HCT116 (cell line): Measurements from ENCODE around the gene ANXA6. TPM values are rescaled to one million over a fixed set of nuclear protein-coding genes. Genes with fewer than 3 reads are reported as not detected.

Source experiments
- ATAC-seq: fragments of 200-7000 bp; cut with Tn5 transposase; 2 replicates; pipeline ENCODE4 v1.9.1; 2020; ENCODE audit warnings: mild to moderate bottlenecking, moderate library complexity
- BruUV-seq: library from RNA; stranded (reverse); fragments of 400-500 nt; replicated peaks from 2 replicates; lab custom pipeline; 2021; lab: Mats Ljungman, UMichigan
- CTCF ChIA-PET: fragments of 300-600 bp; sonication (Branson Sonifier 250); formaldehyde crosslinking; loops from one replicate; lab custom pipeline; 2021; ENCODE audit warnings: antibody characterized with exemption; lab: Charles Lee
- POLR2A ChIA-PET: fragments of 300-600, 350-600 bp; sonication (Branson Sonifier 250); formaldehyde crosslinking; loops from one replicate; lab custom pipeline; 2021; ENCODE audit warnings: antibody characterized with exemption; lab: Charles Lee
- RAD21 ChIA-PET, 2 experiments: fragments of 300-600 bp; sonication (Branson Sonifier 250); formaldehyde crosslinking; loops; one replicate each; lab custom pipeline; 2023; ENCODE audit warnings: low total read pairs in 2 of 2; ENCODE audit not compliant: uncharacterized antibody in 2 of 2, unreplicated experiment in 2 of 2, low non-redundant PET in 1 of 2; lab: Charles Lee
- DNase-seq: peaks from one replicate; pipeline ENCODE4 v3.0.0-alpha.2; 2010; ENCODE audit warnings: low read depth, low spot score
- H2AFZ ChIP-seq: fragments of 200-600 bp; shearing (Covaris generic), sonication (generic); 2 replicates; pipeline ENCODE4 v1.6.1; 2017; ENCODE audit warnings: low read depth, mixed run types, mixed read lengths, antibody characterized with exemption, low read length; ENCODE audit not compliant: poor library complexity, severe bottlenecking
- H3K27ac ChIP-seq: 2 replicates; pipeline ENCODE4 v1.5.1; 2012; ENCODE audit warnings: low read depth, low read length
- H3K27me3 ChIP-seq: fragments of 200-600 bp; sonication (generic); 2 replicates; pipeline ENCODE4 v1.6.1; 2016; ENCODE audit warnings: mixed run types, low read length, mixed read lengths; ENCODE audit not compliant: insufficient read depth
- H3K36me3 ChIP-seq, 2 experiments: fragments of 200-500 bp in 1 of 2; fragments of 200-600 bp in 1 of 2; sonication (Bioruptor generic) in 1 of 2; sonication (generic) in 1 of 2; 2 replicates each; pipeline versions ENCODE4 v1.5.1 to v1.6.1; 2014 to 2016; ENCODE audit warnings: low read length in 2 of 2, inconsistent platforms in 1 of 2, mixed read lengths in 1 of 2, mixed run types in 1 of 2; ENCODE audit not compliant: insufficient read depth in 2 of 2, control insufficient read depth in 1 of 2
- H3K4me1 ChIP-seq, 2 experiments: fragments of 200-600 bp in 1 of 2; sonication (generic) in 1 of 2; 2 replicates each; pipeline versions ENCODE4 v1.5.1 to v1.6.1; 2012 to 2017; ENCODE audit warnings: low read length in 2 of 2, inconsistent platforms in 1 of 2, mild to moderate bottlenecking in 1 of 2, mixed read lengths in 1 of 2, mixed run types in 1 of 2, moderate library complexity in 1 of 2; ENCODE audit not compliant: insufficient read depth in 2 of 2, control insufficient read depth in 1 of 2
- H3K4me2 ChIP-seq: fragments of 200-600 bp; sonication (generic); 2 replicates; pipeline ENCODE4 v1.6.1; 2017; ENCODE audit warnings: mixed run types, low read length, mixed read lengths
- H3K4me3 ChIP-seq, 2 experiments: fragments of 200-600 bp in 1 of 2; sonication (generic) in 1 of 2; replicated peaks in 1 of 2; 2 replicates each; pipeline ENCODE4 v1.5.1; 2011 to 2016; ENCODE audit warnings: low read length in 2 of 2, control low read depth in 1 of 2, low read depth in 1 of 2, mild to moderate bottlenecking in 1 of 2, mixed read lengths in 1 of 2, mixed run types in 1 of 2
- H3K79me2 ChIP-seq: fragments of 200-600 bp; sonication (generic); 2 replicates; pipeline ENCODE4 v1.6.1; 2017; ENCODE audit warnings: mild to moderate bottlenecking, mixed run types, low read length, moderate library complexity, mixed read lengths; ENCODE audit not compliant: insufficient read depth
- H3K9ac ChIP-seq: fragments of 200-600 bp; sonication (generic); 2 replicates; pipeline ENCODE4 v1.6.1; 2016; ENCODE audit warnings: low read length, mixed read lengths
- H3K9me2 ChIP-seq: fragments of 200-600 bp; sonication (generic), shearing (Covaris generic); 2 replicates; pipeline ENCODE4 v1.6.1; 2017; ENCODE audit warnings: mixed run types, mild to moderate bottlenecking, moderate library complexity; ENCODE audit not compliant: insufficient read depth
- H3K9me3 ChIP-seq, 2 experiments: fragments of 200-500 bp in 1 of 2; fragments of 200-600 bp in 1 of 2; sonication (Bioruptor generic) in 1 of 2; sonication (generic) in 1 of 2; 2 replicates each; pipeline ENCODE4 v1.6.1; 2014 to 2017; ENCODE audit warnings: low read length in 2 of 2, mixed read lengths in 2 of 2, inconsistent platforms in 1 of 2, low read depth in 1 of 2, mild to moderate bottlenecking in 1 of 2, mixed run types in 1 of 2, moderate library complexity in 1 of 2; ENCODE audit not compliant: control insufficient read depth in 1 of 2, insufficient read depth in 1 of 2
- H4K20me1 ChIP-seq: fragments of 200-600 bp; sonication (generic), shearing (Covaris generic); 2 replicates; pipeline ENCODE4 v1.6.1; 2017; ENCODE audit warnings: mixed run types, mild to moderate bottlenecking, moderate library complexity; ENCODE audit not compliant: insufficient read depth
- ATF3 ChIP-seq: IDR thresholded peaks from 2 replicates; pipeline ENCODE4 v1.6.1; 2012
- CEBPB ChIP-seq: IDR thresholded peaks from 2 replicates; pipeline ENCODE4 v1.6.1; 2012; ENCODE audit warnings: low read depth
- CTCF ChIP-seq, 3 experiments: fragments of 200-600 bp in 1 of 3; sonication (generic) in 1 of 3; IDR thresholded peaks in 2 of 3; conservative IDR thresholded peaks in 1 of 3; 2 replicates each; pipeline ENCODE4 v1.5.1; 2012 to 2017; ENCODE audit warnings: low read depth in 2 of 3, low read length in 2 of 3, antibody characterized with exemption in 1 of 3, borderline replicate concordance in 1 of 3, control low read depth in 1 of 3, mild to moderate bottlenecking in 1 of 3, mixed read lengths in 1 of 3, mixed run types in 1 of 3, moderate library complexity in 1 of 3; ENCODE audit not compliant: insufficient read depth in 1 of 3
- EZH2phosphoT487 ChIP-seq: fragments of 200-600 bp; IDR thresholded peaks from 2 replicates; pipeline ENCODE4 v1.6.1; 2018; ENCODE audit warnings: antibody characterized with exemption, borderline replicate concordance
- JUND ChIP-seq: IDR thresholded peaks from 2 replicates; pipeline ENCODE4 v1.6.1; 2012
- POLR2A ChIP-seq: IDR thresholded peaks from 2 replicates; pipeline ENCODE4 v1.7.0; 2011; ENCODE audit warnings: borderline replicate concordance; ENCODE audit not compliant: insufficient read depth, insufficient read length; ENCODE audit errors: extremely low read depth
- POLR2AphosphoS5 ChIP-seq: IDR thresholded peaks from 2 replicates; pipeline ENCODE4 v1.6.1; 2011; ENCODE audit warnings: mild to moderate bottlenecking, low read depth, low read length, moderate library complexity
- TCF7L2 ChIP-seq: IDR thresholded peaks from 2 replicates; pipeline ENCODE4 v1.7.0; 2011; ENCODE audit warnings: borderline replicate concordance, inconsistent platforms; ENCODE audit not compliant: insufficient read depth, insufficient read length; ENCODE audit errors: extremely low read depth
- ZFX ChIP-seq: fragments of 450-650 bp; IDR thresholded peaks from 2 replicates; pipeline ENCODE4 v1.6.1; 2017
- intact Hi-C: fragments of 100-400 bp; cut with micrococcal nuclease; formaldehyde crosslinking; loops from 2 replicates; pipeline ENCODE4 v1.10.0; 2022
- total RNA-seq: library from RNA; stranded (reverse); gene quantifications from one replicate; pipeline ENCODE4 v1.2.1, GENCODE V29; 2021; ENCODE audit not compliant: unreplicated experiment

ANXA6 gene
- total RNA-seq, 1 experiment from 2014 or later: 71.9 TPM

- Histone ChIP-seq H3K36me3 (peaks cover 0 to 12% of the 10 kb centered on the region in 2 experiments; a peak in 2 of 4 replicates), H3K9ac (no peak overlapping the region), H3K4me2 (no peak overlapping the region), H2AFZ (no peak overlapping the region), H3K4me1 (no peaks in the 10 kb centered on the region), H3K9me2 (no peaks in the 10 kb centered on the region), H4K20me1 (no peaks in the 10 kb centered on the region), H3K79me2 (no peaks in the 10 kb centered on the region), H3K27me3 (no peaks in the 10 kb centered on the region), H3K9me3 (no peaks in the 10 kb centered on the region), H3K27ac (no peak overlapping the region), H3K4me3 (no peak overlapping the region)
- RAD21 ChIA-PET: no interaction called here
- no peak for DNase-seq
- intact Hi-C loops: no loop called here
- no peak for ATAC-seq
- POLR2A ChIA-PET: no interaction called here
- no TSS peak for BruUV-seq
- CTCF ChIA-PET: interaction anchor here (1.5 kb wide), 1 partner anchor 8 kb away, joined by 4 read pairs; no protein-coding TSS in a partner anchor
- TF ChIP-seq JUND (no peak), POLR2AphosphoS5 (no peak), ZFX (no peak), EZH2phosphoT487 (no peak), CEBPB (no peak), ATF3 (no peak), POLR2A (no peak), TCF7L2 (no peak)
Observed at GRCh38 chr5:151107084-151107483, 50.5 kb downstream of the ANXA6 start.

- H3K4me1 ChIP-seq: no peaks in the 10 kb centered on the region
- intact Hi-C loops: no loop called here
- ATAC-seq (no peak), DNase-seq (no peak)
- no peaks in the 10 kb centered on the region for H4K20me1 ChIP-seq
- no peak overlapping the region for H3K9ac ChIP-seq
- TF ChIP-seq CTCF (IDR thresholded peaks at IDR 0.05 in 2 of 3, conservative IDR thresholded peaks at IDR 0.05 in 1 of 3; ENCODE audit: borderline replicate concordance in 1 of 3, insufficient read depth in 1 of 3, low read depth in 2 of 3, low read length in 2 of 3): no peak
- no peak for TF ChIP-seq POLR2AphosphoS5
- H3K4me2 ChIP-seq: no peak overlapping the region
- H3K4me3 ChIP-seq: no peak overlapping the region
- ChIA-PET POLR2A (no interaction called here), CTCF (interaction anchor here (1.5 kb wide), 1 partner anchor 9 kb away, joined by 4 read pairs; no protein-coding TSS in a partner anchor), RAD21 (no interaction called here)
- H3K27me3 ChIP-seq: no peaks in the 10 kb centered on the region
- H3K27ac ChIP-seq: no peak overlapping the region
- no peaks in the 10 kb centered on the region for H3K9me2 ChIP-seq
- H3K79me2 ChIP-seq: no peaks in the 10 kb centered on the region
- BruUV-seq: no TSS peak
- H3K9me3 ChIP-seq: no peaks in the 10 kb centered on the region
- no peak overlapping the region for H2AFZ ChIP-seq
- peaks cover 0 to 12% of the 10 kb centered on the region in 2 experiments; a peak in 2 of 4 replicates for H3K36me3 ChIP-seq
Observed at GRCh38 chr5:151106509-151106908, 51.1 kb downstream of the ANXA6 start.
